HCEC 1CT (cell line): ENCODE measurements around the gene BTBD17.

Experiments used
- DNase-seq: peaks from one replicate; pipeline ENCODE4 v3.0.0-alpha.2; 2017

BTBD17 gene

GRCh38 chr17:74387365-74388218 is 25.9 kb upstream of the BTBD17 start:
- DNase-seq: no peak

DNA sequence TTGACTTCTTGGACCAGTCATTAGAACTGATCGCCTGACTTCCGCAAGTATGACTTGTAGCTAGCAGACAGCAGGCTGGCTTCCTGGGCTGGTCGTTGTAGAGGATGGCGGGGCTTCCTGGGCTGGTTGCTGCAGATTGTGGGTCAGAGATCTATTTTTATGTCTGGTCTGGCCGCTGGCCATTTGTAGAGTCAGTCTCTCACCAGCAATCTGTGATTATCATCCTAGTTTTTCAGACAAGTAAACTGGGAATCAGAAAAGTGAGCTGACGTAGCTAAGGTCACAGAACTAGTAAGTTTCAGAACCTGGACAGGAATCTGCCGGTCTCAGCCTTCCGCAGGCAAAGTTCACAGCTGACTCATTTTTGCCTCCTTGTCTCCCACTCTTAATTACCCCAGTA is 24.7 kb upstream of the BTBD17 start:
- no peak for DNase-seq

DNA sequence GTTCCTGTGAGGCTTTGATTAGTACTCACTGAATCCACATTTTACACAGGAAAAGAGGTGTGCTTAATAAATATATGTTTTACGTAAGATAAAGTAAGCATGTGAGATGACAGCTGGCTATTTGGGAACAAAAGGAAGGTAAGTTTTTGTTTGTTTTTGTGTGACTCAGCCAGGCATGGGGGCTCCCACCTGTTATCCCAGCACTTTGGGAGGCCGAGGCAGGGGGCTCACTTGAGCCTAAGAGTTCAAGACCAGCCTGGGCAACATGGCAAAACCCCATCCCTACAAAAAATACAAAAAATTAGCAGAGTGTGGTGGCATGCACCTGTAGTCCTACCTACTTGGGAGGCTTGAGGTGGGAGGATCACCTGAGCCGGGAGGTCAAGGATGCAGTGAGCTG is 23.5 kb upstream of the BTBD17 start:
- DNase-seq: no peak

DNA sequence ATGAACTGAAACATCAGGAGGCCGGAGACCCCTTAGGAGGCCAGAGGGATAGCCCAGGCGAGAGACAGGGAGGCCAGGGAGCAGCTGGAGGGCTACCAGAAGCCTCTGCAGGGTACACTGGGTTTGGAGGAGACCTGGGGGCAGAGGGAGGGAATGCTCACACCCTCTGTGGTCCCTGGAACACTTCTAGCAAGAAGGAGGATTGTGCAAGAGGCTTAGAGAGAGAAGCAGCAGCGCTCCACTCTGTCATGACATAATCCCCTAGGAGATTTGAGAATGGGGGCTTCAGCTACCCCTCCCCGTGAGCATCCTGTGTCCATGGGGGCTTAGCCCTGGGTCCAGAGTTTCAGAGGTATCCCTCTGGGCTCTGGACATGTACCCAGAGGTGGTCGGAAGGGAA is 21.5 kb upstream of the BTBD17 start:
- DNase-seq: no peak

GRCh38 chr17:74380959-74381808 is 19.5 kb upstream of the BTBD17 start:
- no peak for DNase-seq

GRCh38 chr17:74380086-74380958 is 18.7 kb upstream of the BTBD17 start:
- no peak for DNase-seq

DNA sequence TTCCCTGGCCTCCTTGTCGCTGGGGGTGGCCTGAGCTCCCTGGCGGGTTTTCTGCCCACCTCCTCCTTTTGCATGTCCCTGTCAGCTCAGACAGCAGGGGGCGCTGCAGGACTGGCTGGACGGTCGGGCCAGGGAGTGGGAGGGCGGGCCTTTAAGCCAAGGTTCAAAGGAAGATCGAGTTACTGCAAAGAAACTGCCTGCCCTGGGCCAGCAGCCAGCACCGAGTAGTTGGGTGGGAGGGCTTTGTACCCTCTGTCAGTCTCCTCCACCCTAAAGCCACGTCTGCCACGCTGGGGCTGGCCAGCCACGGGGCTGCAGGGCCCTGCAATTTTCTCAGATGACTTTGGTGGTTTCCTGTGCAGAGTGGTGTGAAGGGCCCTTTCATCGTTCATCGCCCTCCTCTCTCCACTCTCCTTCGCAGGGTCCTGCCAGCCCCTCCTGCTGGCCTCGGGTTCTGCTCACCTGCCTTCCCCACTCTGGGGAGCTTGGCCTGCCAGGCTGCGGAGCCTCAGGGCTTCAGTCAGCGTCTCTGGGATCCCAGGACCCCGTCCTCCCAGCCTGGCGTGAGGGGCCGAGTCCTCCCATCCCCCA is 17.9 kb upstream of the BTBD17 start:
- DNase-seq: no peak

DNA sequence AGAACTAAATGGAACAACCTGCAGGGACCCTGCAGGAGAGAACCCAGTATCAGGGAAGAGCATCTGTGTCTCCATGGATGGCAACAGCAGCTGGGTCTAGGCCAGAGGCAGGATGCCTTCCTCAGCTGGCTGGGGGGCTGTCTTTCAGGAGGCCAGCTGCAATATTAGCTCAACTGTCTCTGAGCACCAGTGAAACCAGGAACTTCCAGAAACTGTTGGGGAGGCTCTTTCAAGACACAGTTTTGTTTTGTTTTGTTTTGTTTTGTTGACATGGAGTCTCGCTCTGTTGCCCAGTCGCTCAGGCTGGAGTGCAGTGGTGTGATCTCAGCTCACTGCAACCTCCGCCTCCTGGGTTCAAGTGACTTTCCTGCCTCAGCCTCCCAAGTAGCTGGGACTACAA is 13.2 kb upstream of the BTBD17 start:
- no peak for DNase-seq

DNA sequence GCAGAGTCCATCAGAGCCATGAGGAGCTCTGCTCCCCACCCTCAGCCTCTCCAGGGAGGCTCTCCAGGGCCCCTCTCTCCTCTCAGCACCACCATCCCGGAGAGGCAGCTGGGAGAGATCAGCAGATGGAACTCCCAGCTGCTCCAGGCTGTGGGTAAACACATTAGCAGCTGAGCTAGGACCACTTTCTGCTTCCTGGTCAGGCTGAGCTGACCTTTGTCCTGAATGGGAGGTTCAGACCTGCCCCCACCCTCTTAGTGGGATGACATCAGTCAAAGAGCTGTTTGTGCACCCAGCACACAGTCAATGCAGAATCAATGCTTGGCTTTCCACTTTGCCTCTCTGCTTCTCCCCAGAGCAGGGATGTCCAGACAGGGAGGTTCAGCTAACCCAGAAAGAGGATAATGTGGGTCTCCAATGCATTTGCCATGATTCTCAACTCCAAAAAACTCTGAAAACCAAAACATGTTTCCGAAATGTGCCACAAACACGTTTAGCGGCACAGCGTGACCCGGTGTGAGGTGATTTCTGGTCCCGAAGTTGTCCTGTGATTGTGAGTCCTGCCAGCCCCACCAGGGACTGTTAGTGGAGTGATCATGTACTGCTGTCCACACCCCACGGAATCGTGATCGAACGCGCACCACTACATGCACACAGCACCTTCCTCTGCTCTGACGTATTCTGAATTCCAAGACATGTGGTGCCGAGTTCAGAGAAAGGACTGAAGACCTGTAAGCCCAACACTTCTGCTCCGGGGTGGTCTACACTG is 12.4 kb upstream of the BTBD17 start:
- no peak for DNase-seq

GRCh38 chr17:74372426-74372825 is 10.8 kb upstream of the BTBD17 start:
- DNase-seq: no peak

DNA sequence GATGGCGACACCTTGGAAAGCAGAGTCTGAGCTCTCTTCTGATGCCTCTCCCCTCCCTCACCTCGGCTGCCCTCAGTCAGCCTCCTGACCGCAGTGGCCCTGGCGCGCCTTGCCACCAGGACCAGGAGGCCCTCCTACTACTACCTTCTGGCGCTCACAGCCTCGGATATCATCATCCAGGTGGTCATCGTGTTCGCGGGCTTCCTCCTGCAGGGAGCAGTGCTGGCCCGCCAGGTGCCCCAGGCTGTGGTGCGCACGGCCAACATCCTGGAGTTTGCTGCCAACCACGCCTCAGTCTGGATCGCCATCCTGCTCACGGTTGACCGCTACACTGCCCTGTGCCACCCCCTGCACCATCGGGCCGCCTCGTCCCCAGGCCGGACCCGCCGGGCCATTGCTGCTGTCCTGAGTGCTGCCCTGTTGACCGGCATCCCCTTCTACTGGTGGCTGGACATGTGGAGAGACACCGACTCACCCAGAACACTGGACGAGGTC is 10.0 kb upstream of the BTBD17 start:
- no peak for DNase-seq

GRCh38 chr17:74369665-74370490 is 8.2 kb upstream of the BTBD17 start:
- DNase-seq: no peak

GRCh38 chr17:74369221-74369620 is 7.6 kb upstream of the BTBD17 start:
- no peak for DNase-seq

DNA sequence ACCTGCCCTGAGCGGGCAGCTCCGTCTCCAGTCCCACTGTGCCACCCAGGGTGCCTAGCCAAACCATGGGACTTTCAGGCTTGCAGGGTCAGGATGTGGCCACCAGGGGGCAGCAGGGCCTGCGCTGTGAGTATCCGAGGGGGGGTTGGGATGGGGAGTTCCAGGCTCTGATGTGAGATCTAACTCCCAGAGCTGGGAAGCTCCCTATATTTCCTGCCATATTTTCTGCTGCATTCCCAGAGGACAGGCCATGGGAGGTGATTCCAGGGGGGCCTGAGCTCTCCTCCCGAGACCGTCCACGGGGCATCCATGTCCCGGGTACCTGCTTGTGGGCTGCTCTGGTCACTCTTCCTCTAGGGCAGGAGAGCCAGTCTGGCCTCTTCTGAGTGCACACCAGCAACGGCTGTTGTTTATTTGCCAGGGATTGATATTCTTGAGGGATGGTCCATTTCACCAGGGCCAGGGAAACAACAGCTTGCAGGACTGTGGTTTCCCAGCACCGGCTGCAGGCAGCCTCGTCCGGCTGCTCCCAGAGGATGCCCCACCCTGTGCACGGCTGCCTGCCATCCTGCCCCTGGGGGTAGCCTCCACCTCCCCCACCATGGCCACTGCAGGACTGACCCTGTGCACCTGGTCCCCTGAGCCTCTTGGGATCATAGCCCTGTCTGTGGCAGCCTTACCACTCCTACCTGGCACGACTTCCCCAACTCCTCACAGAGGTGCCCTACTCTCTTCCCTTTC is 6.8 kb upstream of the BTBD17 start:
- DNase-seq: peak; percentile 2

GRCh38 chr17:74367206-74367605 is 5.5 kb upstream of the BTBD17 start, which contains the start of gene GPR142:
GPR142 (plus strand) TSS chr17:74367506; CDS start chr17:74369541, 2,035 bp downstream.
- no peak for DNase-seq

- no peak for DNase-seq
Measured at GRCh38 chr17:74362810-74363498, 1.3 kb upstream of the BTBD17 start.

DNA sequence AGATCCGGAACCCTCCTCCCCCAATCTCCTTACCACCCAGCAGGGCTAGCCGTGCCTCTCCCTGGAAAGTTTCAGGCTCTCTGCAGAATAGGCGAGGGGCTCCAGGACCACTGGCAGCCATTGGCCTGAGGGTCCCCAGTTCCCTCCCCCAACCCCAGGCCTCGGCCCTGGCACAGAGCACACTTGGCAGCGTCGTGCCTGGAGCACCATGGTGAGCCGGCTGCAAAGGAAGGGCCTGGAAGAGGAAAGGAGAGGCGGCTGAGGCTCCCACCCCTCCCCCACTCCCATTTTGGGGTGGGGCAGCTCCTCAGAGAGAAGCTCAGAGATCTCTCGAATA is 369 bp upstream of the BTBD17 start:
- DNase-seq: no peak

GRCh38 chr17:74360899-74361229 is 804 bp downstream of the BTBD17 start:
- DNase-seq: no peak

DNA sequence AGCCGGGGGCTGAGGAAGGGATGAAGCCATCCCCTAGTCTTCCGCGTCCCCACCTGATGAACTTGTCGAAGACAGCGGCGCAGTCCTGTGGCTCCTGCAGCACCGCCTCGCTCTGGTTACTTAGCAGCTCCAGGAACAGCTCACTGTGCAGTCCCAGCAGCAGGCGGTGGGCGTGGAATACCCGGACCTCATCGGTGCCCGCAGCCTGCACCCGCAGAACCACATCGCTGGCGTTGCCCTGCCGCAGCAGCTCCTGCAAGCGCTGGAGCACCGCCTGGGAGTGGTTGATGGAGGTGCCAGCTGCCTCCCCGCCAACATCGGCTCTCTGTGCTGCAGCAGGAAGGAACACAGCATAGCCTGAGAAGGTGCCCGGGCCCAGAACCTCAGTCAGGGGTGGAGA is 1.8 kb downstream of the BTBD17 start:
- no peak for DNase-seq

DNA sequence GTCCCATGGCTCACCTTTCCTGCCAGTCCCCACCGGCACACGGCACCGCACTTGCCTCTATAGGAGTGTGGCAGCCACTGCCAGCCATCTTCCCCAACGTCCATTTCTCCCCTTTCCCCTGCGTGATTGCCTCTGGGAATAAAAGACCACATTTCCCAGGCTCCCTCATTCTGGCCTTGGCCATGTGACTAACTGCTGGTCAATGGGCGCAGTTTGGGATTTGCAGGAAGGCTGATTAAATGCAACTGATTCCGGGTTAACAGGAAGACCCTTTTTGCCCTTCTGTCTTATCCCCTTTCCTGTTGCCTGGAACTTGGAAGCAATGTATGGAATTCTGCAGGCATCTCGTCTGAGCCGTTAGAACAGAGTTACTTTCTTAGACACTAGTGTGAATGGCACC is 3.0 kb downstream of the BTBD17 start:
- DNase-seq: no peak
